Adrenal gland (tissue), 12 donors: ENCODE results near the gene CPNE9. TPM values are rescaled to one million over a fixed set of nuclear protein-coding genes. Genes with fewer than 3 reads are reported as not detected.

Experiments
- DNase-seq, 7 donors: peaks; one replicate each; pipeline ENCODE4 v3.0.0-alpha.2; 2019 to 2020
- H3K27ac ChIP-seq, 5 donors: fragments of 200-600 bp; sonication (generic) in 4 of 5; 1 replicate in 3 of 5; 2 replicates in 2 of 5; pipeline versions ENCODE4 v1.5.1 to v1.8.0; 2016 to 2020; ENCODE audit warnings: mild to moderate bottlenecking in 1 of 5
- H3K27me3 ChIP-seq: fragments of 200-600 bp; 2 replicates; pipeline ENCODE4 v1.8.0; 2021
- H3K36me3 ChIP-seq, 2 donors: fragments of 200-600 bp; replicated peaks in 1 of 2; 1 replicate in 1 of 2; 2 replicates in 1 of 2; pipeline versions ENCODE4 v1.5.1 to v1.8.0; 2018 to 2022
- H3K4me1 ChIP-seq, 2 donors: fragments of 200-600 bp; replicated peaks in 1 of 2; 1 replicate in 1 of 2; 2 replicates in 1 of 2; pipeline versions ENCODE4 v1.5.1 to v1.8.0; 2018 to 2021
- H3K4me3 ChIP-seq, 4 donors: fragments of 200-600 bp; sonication (generic) in 3 of 4; one replicate each; pipeline ENCODE4 v1.5.1; 2016 to 2018
- H3K9me3 ChIP-seq, 3 donors: fragments of 200-600 bp; sonication (generic) in 1 of 3; replicated peaks in 1 of 3; 1 replicate in 2 of 3; 2 replicates in 1 of 3; pipeline versions ENCODE4 v1.5.1 to v1.8.0; 2016 to 2021
- POLR2A ChIP-seq, 2 donors: fragments of 450-650 bp; IDR thresholded peaks; one replicate each; pipeline ENCODE4 v1.6.1; 2017; ENCODE audit warnings: antibody characterized with exemption in 2 of 2, mild to moderate bottlenecking in 2 of 2, moderate library complexity in 1 of 2
- WGBS, 4 donors: extraction: QIAGEN DNeasy Blood & Tissue Kit in 2 of 4; methylation state at CpG; one replicate each; pipeline versions ENCODE4 v1.1.5 to v1.1.7; 2013 to 2017; 5-methylcytosine and 5-hydroxymethylcytosine counted together
- intact Hi-C, 2 donors: fragments of 100-400 bp; cut with DNase I; formaldehyde crosslinking; loops; one replicate each; pipeline versions ENCODE4 v1.14.1 to v1.15.0; 2022 to 2023
- polyA plus RNA-seq, 3 donors: library from polyadenylated mRNA; stranded (reverse); fragments of 200-250 nt in 2 of 3; fragments of 350-450 nt in 1 of 3; fragmentation: Illumina TruSeq in 1 of 3; extraction: RNeasy Lipid Tissue Mini Kit (QIAGEN cat#74804) in 1 of 3; gene quantifications; one replicate each; pipeline ENCODE4 v1.2.3, GENCODE V29; 2013 to 2014
- total RNA-seq, 9 donors: library from RNA; depleted of rRNA in 4 of 9; stranded (reverse); fragments of >200 nt in 4 of 9; fragments of 120-200 nt in 1 of 9; fragmentation: NEBNext Ultra II Directional in 1 of 9; extraction: Animal tissue kit (Norgen Biotek cat#: 25700) in 1 of 9; gene quantifications; one replicate each; pipeline versions ENCODE4 v1.1.0 to v1.2.4, GENCODE V29; 2013 to 2023
- TF ChIP-seq, protein P1 (sequence below), 6 experiments: fragments of 450-650 bp in 4 of 6; fragments of 200-600 bp in 2 of 6; sonication (generic) in 1 of 6; IDR thresholded peaks; 1 replicate in 5 of 6; 2 replicates in 1 of 6; pipeline versions ENCODE4 v1.5.1 to v1.8.0; 2016 to 2021; ENCODE audit warnings: antibody characterized with exemption in 6 of 6, mild to moderate bottlenecking in 2 of 6, moderate library complexity in 1 of 6
- donor health status: healthy with polysubstance abuse.
- donor health status: Bipolar disorder and iron deficiency.
- donor health status: DM: yes; HTN: yes; CAD: no.
- donor health status: DM: no; HTN: no; CAD: no.
- donor health status: DM: no; HTN: no; CAD: no.
- donor health status: DM: yes; HTN: yes; CAD: no.

CPNE9 gene
- total and polyA plus RNA-seq, 12 donors = 0.11 to 9.2 (median 1.5) TPM; not detected in 1

DNA sequence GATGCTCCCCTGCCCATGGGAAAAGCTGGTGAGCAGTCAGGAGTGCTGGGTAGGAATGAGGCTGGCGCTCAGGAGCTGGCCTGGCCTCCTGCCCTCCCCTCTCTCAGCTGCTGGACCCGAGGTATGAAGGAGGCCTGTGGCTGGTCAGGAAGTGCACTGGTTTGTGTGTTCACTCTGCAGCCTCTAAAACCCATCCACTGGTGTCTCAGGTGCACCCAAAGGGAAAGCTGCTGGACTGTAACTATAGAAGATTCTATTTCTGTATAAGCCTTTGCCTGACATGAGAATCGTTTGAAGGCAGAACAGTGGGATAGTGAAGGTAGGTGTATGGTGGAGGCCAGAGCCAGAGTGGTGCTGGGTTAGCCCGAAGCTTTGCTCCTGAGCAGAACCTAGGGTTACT lies 5.7 kb upstream of the CPNE9 start:
- Histone ChIP-seq H3K36me3 (peaks cover 0 to 52% of the 10 kb centered on the region in 2 donors), H3K27me3 (no peaks in the 10 kb centered on the region), H3K27ac (no peak overlapping the region), H3K9me3 (no peaks in the 10 kb centered on the region), H3K4me3 (no peak overlapping the region), H3K4me1 (no peaks in the 10 kb centered on the region)
- WGBS, 4 donors = 84 to 96% (median 89%) methylated on average over 3 to 4 of the region's 4 CpGs
- TF ChIP-seq, protein P1, sequence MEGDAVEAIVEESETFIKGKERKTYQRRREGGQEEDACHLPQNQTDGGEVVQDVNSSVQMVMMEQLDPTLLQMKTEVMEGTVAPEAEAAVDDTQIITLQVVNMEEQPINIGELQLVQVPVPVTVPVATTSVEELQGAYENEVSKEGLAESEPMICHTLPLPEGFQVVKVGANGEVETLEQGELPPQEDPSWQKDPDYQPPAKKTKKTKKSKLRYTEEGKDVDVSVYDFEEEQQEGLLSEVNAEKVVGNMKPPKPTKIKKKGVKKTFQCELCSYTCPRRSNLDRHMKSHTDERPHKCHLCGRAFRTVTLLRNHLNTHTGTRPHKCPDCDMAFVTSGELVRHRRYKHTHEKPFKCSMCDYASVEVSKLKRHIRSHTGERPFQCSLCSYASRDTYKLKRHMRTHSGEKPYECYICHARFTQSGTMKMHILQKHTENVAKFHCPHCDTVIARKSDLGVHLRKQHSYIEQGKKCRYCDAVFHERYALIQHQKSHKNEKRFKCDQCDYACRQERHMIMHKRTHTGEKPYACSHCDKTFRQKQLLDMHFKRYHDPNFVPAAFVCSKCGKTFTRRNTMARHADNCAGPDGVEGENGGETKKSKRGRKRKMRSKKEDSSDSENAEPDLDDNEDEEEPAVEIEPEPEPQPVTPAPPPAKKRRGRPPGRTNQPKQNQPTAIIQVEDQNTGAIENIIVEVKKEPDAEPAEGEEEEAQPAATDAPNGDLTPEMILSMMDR (IDR thresholded peaks at IDR 0.05) = no peak
- TF ChIP-seq POLR2A (IDR thresholded peaks at IDR 0.05) = no peak
- DNase-seq = no peak
- intact Hi-C loops = no loop called here

DNA sequence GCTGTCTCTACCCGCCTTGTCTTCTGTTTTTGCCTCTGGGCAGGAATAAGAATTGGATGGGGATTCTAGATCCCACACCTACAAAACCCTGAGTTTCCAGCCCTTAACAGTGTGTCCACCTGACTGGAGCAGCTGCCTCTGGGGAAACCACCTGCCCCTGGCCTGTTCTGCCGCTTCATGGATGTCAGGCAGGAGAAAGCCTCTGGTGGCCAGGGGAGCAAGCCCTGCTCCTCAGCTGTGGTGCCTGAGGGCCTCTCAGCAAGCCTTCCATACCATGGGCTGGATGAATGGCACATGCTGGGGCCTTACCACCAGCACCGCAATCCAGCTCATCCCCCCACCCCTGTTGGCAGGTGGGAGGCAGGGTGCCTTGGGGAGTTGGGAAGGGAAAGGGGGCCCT lies 5.3 kb upstream of the CPNE9 start:
- no peaks in the 10 kb centered on the region for H3K9me3 ChIP-seq
- intact Hi-C loops = no loop called here
- H3K27me3 ChIP-seq = no peaks in the 10 kb centered on the region
- TF ChIP-seq, protein P1 (IDR thresholded peaks at IDR 0.05) = no peak
- TF ChIP-seq POLR2A (IDR thresholded peaks at IDR 0.05) = no peak
- H3K27ac ChIP-seq = no peak overlapping the region
- H3K4me1 ChIP-seq = peaks cover under 1 to 2% of the 10 kb centered on the region in 2 donors
- WGBS, 4 donors = 90 to 100% (median 93%) methylated on average over 1 to 3 of the region's 3 CpGs
- no peak for DNase-seq
- H3K4me3 ChIP-seq = no peak overlapping the region
- H3K36me3 ChIP-seq = peaks cover 0 to 48% of the 10 kb centered on the region in 2 donors

DNA sequence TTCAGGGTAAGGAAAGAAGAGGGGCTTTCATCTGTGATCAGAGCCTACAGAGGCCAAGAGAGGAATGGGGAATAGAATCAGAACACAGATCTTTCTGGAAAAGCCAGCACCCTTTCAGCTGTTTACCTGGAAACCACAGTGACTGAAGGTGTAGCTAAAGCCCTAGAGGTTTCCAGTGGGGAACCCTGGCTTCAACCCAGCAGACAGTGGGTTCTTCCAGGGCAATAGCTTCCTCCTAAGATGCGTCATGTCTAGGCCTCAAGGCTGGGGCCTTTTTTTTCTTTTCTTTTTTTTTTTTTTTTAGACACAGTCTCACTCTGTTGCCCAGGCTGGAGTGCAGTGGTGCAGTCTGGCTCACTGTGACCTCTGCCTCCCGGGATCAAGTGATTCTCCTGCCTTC lies 3.1 kb upstream of the CPNE9 start:
- Histone ChIP-seq H3K4me3 (no peak overlapping the region), H3K27me3 (no peaks in the 10 kb centered on the region), H3K27ac (no peak overlapping the region), H3K4me1 (peaks cover 17 to 18% of the 10 kb centered on the region in 2 donors), H3K9me3 (no peaks in the 10 kb centered on the region), H3K36me3 (peaks cover 0 to 30% of the 10 kb centered on the region in 2 donors)
- TF ChIP-seq, protein P1 (IDR thresholded peaks at IDR 0.05) = no peak
- no peak for TF ChIP-seq POLR2A (IDR thresholded peaks at IDR 0.05)
- DNase-seq = no peak
- 50 to 70% (median 58%) methylated on average over 2 of the region's 2 CpGs for WGBS, 4 donors
- intact Hi-C loops = no loop called here

DNA sequence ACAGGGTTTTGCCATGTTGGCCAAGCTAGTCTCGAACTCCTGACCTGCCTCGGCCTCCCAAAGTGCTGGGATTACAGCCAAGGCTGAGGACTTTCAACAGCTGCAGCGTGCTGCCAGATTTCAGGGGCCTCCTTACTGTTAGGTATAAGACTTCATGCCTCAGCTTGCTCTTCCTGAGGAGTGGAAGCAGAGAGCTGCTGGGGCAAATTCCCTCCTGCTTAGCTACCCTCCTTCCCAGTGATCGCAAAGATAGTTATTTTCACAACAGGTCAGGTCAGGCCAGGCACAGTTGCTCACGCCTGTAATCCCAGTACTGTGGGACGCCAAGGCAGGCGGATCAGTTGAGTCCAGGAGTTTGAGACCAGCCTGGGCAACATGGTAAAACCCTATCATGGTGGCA lies 2.6 kb upstream of the CPNE9 start:
- H3K36me3 ChIP-seq = peaks cover 0 to 26% of the 10 kb centered on the region in 2 donors
- intact Hi-C loops = no loop called here
- WGBS, 4 donors = 76 to 100% (median 89%) methylated on average over 3 to 7 of the region's 7 CpGs
- TF ChIP-seq POLR2A (IDR thresholded peaks at IDR 0.05) = no peak
- TF ChIP-seq, protein P1 (IDR thresholded peaks at IDR 0.05) = no peak
- H3K4me1 ChIP-seq = peaks cover 17 to 18% of the 10 kb centered on the region in 2 donors
- no peak for DNase-seq
- no peak overlapping the region for H3K27ac ChIP-seq
- H3K27me3 ChIP-seq = no peaks in the 10 kb centered on the region
- no peaks in the 10 kb centered on the region for H3K9me3 ChIP-seq
- no peak overlapping the region for H3K4me3 ChIP-seq
